COR-L47 (cell line): ENCODE measurements around the gene ATP2B1.
A peak's percentile ranks its signal among the peaks of the same experiment; 100 is the strongest.

Experiments
- DNase-seq: peaks from one replicate; lab custom pipeline; 2025; lab: John Stamatoyannopoulos, UW

Gene ATP2B1

GRCh38 chr12:89708565-89709156, at the start of gene ATP2B1:
TSS of gene ATP2B1 (minus strand) at chr12:89708838. CDS start at chr12:89655886, 52,952 bp downstream.
- peak; percentile 87 for DNase-seq

DNA sequence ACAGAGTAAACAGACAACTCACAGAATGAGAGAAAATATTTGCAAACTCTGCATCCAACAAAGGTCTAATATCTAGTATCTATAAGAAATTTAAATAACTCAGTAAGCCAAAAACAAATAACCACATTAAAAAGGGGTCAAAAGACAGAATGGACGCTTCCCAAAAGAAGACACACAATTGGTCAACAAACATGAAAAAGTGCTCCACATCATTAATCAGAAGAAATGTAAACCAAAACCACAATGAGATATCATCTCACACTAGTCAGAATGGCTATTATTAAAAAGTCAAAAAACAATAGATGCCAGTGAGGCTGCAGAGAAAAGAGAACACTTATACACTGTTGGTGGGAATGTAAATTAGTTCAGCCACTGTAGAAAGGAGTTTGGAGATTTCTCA, 49.3 kb upstream of the ATP2B1 start:
- peak; percentile 8 for DNase-seq

DNA sequence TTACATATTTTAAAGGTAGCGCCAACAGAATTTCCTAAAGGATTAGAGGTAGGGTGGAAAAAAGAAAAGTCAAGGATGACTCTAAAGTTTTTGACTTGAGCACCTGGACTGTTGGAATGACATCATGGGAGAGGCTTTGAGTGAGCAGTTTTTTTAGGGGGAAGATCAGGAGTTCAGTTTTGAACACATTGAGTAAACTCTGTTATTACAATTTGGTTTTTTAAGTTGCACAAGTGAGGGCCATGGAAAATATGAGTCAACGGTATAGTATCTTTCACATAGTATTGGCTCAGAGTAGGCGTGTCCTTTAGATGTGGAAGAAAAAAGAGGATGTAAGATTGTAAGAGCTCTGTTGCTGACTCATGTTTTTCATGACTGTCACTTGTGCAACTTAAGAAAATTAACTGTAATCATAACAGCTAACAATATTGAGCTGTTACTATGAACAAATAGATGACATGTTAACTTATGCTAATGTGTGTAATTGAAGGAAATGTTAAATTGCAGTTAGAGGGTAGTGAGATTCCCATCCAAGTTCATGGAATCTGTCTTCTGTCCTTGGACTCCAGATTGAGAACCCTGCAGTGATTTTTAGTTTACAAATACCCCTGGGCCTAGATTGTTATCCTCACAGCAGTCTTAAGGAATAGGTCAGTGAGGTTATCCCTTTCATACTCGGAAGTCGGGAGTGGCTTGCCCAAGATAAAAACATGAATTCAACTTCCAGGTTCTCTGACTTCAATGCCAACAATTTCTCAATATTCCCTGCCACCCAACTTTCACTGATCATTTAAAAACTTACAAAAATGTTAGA, 48.2 kb upstream of the ATP2B1 start:
- DNase-seq = no peak

GRCh38 chr12:89756194-89756584, 47.6 kb upstream of the ATP2B1 start:
- DNase-seq = no peak

GRCh38 chr12:89753997-89754396, 45.4 kb upstream of the ATP2B1 start:
- no peak for DNase-seq

- no peak for DNase-seq
These were observed 43.7 kb upstream of the ATP2B1 start for GRCh38 chr12:89752341-89752740.

DNA sequence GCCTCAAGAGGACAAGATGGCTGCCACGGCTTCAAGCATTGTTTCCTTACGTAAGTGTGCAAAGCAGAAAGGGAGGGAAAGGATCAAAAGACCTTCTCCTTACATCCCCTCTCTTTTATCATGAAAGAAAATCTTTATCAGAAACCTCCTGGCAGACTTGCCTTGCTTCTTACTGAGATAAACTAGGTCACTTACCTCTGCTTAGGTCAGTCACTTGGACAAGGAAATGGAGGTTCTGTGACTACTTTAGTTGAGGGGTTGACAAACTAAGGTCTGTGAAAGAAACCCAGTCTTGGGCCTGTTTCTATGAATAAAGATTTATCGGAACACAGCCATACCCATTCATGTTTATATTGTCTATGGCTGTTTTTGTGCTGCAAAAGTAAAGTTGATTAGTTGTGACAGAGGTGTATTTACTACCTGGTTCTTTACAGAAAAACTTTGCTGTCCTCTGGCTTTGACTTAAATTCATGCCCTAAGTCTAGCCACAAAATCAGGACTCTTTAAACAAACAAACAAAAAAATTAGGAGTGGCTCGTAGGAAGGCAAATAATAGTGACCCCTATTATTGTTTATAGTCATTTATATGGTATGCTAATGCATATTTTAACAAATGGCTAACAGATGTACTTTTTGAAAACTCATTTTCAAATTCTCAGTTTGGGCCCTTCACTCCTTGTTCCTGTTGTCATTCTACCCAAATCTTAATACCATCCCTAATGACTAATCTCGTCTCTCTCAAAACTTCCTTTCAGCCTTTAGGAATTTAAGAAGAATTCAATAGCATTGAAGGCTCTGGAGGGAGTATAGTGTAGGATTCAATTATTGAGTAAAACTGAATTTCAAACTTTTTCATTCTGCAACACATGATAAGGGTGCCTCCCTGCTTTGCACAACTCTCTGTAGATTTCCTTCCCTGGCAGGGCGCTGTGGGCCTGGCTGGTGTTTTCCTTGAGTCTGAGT, 42.0 kb upstream of the ATP2B1 start:
- no peak for DNase-seq

DNA sequence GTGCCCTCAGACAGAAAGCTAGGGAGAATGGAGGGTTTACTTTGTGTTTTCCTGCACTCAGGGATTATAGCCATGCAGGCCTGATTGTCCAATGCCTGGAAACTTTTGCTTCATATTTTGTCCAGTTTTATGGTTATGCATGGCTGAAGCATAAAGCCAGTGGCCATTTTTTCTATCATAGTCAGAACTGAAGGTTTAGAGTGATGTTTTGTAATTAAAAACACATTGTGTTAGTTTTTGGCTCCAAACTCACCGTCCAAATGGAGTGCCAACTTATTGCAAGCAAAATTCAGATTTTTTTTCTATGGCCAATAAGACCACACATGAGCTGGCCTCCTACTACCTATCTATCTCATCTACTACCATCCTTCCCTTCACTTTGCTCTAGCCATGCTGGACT, 40.2 kb upstream of the ATP2B1 start:
- no peak for DNase-seq

DNA sequence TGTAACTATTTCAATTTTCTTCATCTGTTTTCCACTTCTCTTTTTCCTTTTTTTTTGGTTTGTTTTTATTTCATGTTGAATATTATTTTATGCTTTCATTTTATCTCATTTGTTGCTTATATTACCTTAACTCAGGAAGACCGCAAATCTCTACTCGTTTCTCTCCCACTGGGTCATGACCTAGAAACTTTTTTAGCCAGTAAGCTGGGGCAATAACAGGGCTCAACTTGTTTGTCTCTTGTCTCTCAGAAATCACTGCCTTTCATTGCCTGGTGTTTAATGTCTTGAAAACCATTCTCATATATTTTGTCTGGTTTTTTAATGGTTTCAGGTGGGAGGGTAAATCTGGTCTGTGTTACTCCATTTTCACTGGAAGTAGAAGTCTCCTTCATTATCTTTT, 36.6 kb upstream of the ATP2B1 start:
- DNase-seq = no peak

DNA sequence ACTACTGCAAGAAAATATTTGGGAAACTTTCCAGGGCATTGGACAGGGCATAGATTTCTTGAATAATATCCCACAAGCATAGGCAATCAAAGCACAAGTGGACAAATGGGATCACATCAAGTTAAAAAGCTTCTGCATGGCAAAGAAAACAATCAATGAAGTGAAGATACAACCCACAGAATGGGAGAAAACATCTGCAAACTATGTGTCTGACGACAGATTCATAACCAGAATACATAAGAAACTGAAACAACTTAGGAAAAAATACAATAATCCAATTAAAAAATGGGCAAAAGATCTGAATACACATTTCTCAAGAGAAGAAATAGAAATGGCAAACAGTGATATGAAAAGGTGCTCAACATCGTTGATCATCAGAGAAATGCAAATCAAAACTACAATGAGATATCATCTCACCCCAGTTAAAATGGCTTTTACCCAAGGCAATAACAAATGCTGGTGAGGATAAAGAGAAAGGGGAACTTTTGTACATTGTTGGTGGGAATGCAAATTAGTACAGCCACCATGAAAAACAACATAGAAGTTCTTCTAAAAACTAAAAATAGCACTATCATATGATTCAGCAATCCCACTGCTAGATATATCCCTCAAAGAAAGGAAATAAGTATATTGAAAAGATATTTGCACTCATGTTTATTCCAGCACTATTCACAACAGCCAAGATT, 33.8 kb upstream of the ATP2B1 start:
- no peak for DNase-seq

GRCh38 chr12:89740943-89741342, 32.3 kb upstream of the ATP2B1 start:
- DNase-seq = no peak

- no peak for DNase-seq
These were observed 28.4 kb upstream of the ATP2B1 start for GRCh38 chr12:89736995-89737394.

DNA sequence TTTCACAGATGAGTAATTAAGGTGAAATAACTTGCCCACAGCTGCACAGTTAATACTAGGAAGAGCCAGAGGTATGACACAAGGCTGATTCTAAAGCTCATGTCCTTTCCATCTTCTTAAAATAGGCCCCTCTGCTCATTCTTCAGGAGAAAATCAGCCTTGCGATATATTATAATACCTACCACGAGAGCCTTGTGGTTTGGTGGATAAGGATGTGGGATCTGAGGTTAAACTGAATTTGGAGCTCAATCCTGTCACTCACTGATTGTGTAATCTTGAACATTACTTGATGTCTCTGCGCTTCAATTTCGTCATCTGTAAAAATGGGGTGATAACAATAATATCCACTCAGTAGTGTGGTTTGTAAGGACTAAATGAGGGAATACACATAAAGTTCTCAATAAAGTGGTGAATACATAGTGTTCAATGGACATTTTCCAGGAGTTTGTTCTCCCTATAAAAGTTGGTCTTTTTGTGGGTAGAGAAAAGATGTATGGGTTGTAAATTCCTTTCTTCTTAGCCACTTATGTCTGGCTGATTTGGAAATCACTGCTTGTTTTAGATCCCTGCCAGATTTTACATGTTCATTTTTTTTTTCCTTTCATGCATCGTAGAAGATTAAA, 25.1 kb upstream of the ATP2B1 start:
- DNase-seq = no peak

GRCh38 chr12:89732522-89732921, 23.9 kb upstream of the ATP2B1 start:
- no peak for DNase-seq

GRCh38 chr12:89731614-89732013, 23.0 kb upstream of the ATP2B1 start:
- no peak for DNase-seq

- no peak for DNase-seq
These were observed 22.5 kb upstream of the ATP2B1 start for GRCh38 chr12:89731089-89731488.

DNA sequence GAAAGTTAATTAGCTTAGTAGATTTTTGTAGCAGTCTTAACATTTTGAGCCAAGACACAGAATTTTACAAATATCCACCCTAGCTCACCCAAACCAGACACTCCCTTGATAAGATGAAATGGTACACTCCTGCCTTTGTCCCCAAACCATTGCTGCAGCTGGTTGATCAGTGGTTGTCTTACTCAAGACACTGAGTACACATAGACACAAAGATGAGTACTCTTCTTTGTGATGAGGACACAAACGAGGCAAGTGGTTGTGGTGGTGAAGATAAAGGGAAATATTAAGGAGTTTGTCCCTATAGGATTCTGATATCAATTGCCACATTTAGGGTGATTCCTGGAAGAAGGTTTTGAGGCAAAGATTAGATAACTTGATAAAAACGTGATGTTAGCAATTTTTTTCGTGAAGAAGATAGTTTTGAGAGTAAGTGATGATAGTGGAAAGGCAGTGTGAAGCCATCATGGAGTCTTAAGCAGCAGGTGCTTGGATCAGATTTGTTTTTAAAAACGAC, 21.4 kb upstream of the ATP2B1 start:
- no peak for DNase-seq

DNA sequence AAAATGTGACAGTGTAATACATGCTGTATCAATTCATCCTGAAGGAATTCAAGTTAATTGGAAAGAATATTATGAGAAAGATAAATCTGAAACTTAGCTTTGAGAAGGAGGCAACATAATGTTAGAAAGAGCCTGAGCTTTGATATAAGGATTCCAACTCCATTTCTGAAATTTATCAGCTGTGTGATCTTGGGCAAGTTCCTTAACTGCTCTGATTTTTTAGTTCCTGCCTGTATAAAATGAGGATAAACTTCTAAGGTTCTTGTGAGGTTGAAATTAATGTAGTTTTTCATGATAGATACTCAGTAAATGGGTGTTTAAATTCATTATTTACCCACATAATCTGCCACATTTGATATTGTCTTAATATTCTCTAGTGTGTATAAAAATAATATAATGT, 14.6 kb upstream of the ATP2B1 start:
- DNase-seq = no peak

- no peak for DNase-seq
These were observed 12.8 kb upstream of the ATP2B1 start for GRCh38 chr12:89721291-89721987.

- no peak for DNase-seq
These were observed 9.3 kb upstream of the ATP2B1 start for GRCh38 chr12:89717759-89718523.
